NCI-H2081 treated with DMSO at 0.1 percent for 48 hours (cell line): Measurements from ENCODE around the gene CEP104.

Source experiments
- DNase-seq: peaks from one replicate; lab custom pipeline; 2025; lab: John Stamatoyannopoulos, UW

Gene CEP104

GRCh38 chr1:3799976-3800685 is 56.9 kb downstream of the CEP104 start:
- DNase-seq = no peak

GRCh38 chr1:3796215-3797061 is 60.6 kb downstream of the CEP104 start, which contains the start of gene LRRC47:
Gene LRRC47 (minus strand): TSS chr1:3796498. CDS start chr1:3796476, 22 bp downstream.
- peak; percentile 51 for DNase-seq

GRCh38 chr1:3795453-3796214 is 61.4 kb downstream of the CEP104 start:
- no peak for DNase-seq

GRCh38 chr1:3790952-3791351 is 66.1 kb downstream of the CEP104 start:
- DNase-seq = no peak

GRCh38 chr1:3790500-3790923 is 66.5 kb downstream of the CEP104 start:
- no peak for DNase-seq

- DNase-seq = no peak
Measured at GRCh38 chr1:3789421-3790300, 67.3 kb downstream of the CEP104 start.

GRCh38 chr1:3788756-3789420 is 68.1 kb downstream of the CEP104 start:
- DNase-seq = no peak

GRCh38 chr1:3787745-3788605 is 69.0 kb downstream of the CEP104 start:
- no peak for DNase-seq

GRCh38 chr1:3787349-3787715 is 69.7 kb downstream of the CEP104 start:
- DNase-seq = no peak

- DNase-seq = no peak
Measured at GRCh38 chr1:3786468-3787348, 70.3 kb downstream of the CEP104 start.

- DNase-seq = no peak
Measured at GRCh38 chr1:3785456-3786157, 71.4 kb downstream of the CEP104 start.

GRCh38 chr1:3785045-3785444 is 72.0 kb downstream of the CEP104 start:
- no peak for DNase-seq

- DNase-seq = no peak
Measured at GRCh38 chr1:3783651-3784474, 73.1 kb downstream of the CEP104 start.

- DNase-seq = no peak
Measured at GRCh38 chr1:3780901-3781300, 76.1 kb downstream of the CEP104 start.

- DNase-seq = no peak
Measured at GRCh38 chr1:3779912-3780416, 77.0 kb downstream of the CEP104 start.

- DNase-seq = no peak
Measured at GRCh38 chr1:3779265-3779911, 77.6 kb downstream of the CEP104 start.
